Hepatic stellate cell (primary cell): ENCODE results near the gene LRRN4.

Experiments
- DNase-seq: peaks from one replicate; pipeline ENCODE4 v3.0.0; 2011; ENCODE audit warnings: low spot score

The LRRN4 gene

DNA sequence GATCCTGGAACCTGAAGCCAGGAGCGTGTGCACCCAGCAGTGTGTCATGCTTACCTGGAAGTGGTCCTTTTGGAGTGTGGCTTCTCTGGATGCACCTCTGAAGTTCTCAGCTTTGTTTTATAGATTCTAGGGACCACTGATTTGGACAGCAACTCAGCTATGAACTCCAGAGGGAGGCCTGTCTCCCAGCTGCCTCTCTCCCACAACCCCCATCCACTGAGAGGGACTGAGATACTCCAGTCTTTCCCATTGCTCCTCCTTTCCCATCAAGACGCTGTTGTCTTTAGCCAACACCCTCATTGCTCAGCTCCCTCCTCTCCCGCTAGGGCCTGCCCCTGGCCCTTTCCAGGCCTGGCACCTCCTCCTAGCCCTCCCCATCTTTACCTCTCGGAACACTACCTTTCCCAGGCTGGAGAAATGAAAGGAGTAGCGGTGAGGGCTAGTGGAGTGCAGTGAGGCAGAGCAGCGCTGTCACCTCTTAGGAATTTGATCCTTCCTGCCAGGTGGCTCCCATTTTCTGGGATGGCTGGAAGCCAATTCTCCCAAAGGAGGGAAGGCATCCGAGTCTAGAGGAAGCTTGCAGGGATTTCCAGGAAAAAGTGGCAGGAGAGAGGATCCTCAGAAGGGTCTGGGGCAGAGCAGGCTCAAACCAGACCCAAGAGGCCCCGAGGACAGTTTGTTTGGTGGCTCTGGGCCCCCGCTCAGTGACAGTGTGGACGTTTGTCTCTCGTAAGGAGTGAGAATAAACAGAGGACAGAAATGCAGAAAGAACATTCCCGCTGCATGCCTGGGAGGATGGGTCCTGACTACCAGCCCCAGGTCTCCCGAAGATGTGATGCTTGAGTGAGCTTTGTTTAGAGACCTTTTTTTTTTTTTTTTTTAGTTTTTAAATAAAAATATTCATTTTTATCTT lies at the start of gene LRRN4:
TSS of gene LRRN4 (minus strand) at position 285 of the 913 bp plus-strand sequence. CDS start 1,261 bp downstream, outside the sequence.
- DNase-seq, result no peak

DNA sequence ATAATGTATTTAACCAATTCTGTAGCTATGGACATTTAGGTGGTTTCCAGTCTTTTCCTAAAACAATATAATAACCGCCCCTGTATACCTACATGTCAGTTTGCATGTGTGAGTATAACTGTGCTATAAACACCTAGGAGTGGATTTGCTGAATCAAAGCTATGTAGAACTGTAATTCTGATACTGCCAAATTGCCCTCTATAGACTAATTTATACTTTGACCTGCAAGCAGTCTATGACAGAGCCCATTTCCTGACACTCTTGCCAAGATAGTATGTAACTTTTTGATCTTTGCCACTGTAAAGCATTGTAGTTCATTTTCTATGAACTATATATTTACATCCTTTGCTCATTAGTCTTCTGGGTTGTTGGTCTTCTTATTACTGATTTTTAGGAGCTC lies 49.4 kb upstream of the LRRN4 start:
- no peak for DNase-seq

DNA sequence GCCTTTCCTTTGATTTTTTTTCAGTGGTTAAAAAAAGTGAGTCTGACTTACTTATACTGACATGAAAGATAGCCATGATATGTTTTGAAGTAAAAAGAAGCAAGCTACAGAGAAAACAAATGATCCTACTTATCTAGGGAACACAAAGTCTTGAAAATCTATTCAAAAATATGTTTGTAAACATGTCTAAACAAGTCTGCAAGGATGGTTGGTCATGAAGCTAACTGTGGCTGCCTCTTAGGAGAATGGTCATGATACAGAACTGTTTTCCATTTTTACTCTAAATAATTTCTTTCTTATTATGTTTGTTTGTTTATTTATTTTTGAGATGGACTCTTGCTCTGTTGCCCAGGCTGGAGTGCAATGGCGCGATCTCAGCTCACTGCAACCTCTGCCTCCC lies 47.5 kb upstream of the LRRN4 start:
- DNase-seq, result no peak

DNA sequence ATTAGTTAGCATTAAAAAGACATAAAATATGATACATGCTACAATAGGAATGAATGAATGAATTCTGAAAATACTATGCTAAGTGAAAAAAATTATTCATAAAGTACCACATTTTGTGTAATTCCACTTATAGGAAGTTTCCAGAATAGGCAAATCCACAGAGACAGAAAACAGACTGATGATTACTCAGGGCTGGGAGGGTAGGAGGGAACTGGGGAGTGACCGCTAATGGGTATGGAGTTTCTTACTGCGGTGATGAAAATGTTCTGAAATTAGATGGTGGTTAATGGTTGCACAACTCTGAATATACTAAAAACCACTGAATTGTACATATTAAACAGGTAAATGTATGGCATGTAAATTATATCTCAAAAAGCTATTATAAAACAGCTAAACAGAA lies 46.4 kb upstream of the LRRN4 start:
- no peak for DNase-seq

DNA sequence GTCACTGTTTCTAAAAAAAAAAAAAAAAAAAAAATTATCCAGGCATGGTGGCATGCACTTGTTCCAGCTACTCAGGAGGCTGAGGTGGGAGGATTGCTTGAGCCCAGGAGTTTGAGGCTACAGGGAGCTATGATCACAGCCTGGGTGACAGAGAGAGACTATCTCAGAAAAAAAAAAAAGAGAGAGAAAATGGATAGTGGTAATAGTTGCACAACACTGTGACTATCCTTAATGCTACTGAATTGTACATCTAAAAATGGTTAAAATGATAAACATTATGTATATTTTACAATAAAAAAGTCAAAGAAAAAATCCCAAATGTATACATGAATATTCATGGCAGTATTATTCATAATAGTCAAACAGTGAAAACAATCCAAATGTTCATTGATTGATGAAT lies 46.0 kb upstream of the LRRN4 start:
- DNase-seq, result no peak

DNA sequence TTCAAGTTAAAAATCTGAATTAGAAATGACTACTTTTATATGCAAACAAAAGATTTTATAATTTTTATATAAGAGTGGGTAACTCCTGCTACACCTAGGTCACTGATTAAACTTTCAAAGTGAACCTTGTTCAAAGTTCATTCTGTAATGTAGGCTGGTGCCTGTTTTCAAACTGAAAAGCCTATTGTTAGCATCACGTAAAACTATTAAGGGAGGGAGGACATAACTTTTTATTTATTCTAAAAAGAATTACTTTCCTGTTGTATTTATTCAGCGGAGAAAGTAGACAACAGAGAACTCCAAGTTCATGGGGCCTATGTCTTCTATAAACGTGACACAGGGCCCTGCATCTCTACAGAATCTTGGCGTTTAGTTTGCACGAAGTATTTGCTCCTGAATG lies 41.5 kb upstream of the LRRN4 start:
- no peak for DNase-seq

DNA sequence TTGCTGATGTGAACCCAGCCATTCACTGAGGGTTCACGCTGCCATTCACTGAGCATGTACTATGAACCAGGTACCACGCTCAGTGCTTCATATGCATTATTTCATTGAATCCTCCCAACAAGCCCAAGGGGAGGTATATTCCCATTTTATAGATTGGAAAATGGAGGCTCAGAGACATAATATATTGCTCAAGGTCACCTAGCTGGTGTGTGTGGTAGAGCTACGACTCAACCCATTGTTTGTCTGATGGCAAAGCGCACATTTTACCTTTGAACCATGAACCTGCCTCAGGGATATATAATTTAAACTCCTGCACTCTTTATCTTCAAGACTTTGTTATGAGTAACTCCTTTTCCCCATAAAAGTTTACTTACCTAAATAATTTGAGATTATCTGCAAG lies 40.7 kb upstream of the LRRN4 start:
- DNase-seq, result no peak

DNA sequence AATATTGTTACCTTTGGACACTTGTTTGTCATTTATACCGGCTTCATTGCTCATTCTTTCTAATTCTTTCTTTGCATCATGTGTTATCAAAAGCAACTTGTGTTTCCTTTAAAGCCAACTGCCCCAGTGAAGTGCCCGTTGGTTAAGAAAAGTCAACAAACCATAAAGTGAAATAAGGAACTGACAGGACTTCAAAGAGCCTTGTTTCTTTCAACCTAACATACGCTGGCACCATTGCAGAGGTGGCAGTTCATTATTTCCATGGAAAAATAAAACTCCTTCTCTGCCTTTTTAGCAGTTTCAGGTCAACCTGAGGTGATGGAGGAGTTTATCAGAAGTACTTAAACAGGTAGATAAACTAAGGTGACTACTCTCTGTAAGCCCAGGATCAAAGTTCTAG lies 40.2 kb upstream of the LRRN4 start:
- no peak for DNase-seq

DNA sequence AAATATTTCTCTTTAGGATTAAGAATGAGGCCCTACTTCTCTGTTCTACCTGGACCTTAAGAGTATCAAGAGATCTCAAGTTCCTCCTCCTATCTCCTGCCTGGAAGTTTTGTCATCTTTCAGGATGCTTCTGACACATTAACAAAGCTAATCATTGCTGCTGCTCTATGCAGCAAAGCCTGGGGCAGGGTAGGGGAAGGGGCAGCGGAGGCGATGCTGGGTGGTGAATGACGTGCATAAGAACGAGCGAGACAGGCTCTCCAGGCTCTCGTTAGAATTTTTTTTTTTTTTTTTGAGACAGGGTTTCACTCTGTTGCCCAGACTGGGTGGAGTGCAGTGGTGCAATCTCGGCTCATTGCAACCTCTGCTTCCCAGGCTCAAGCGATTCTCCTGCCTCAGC lies 37.8 kb upstream of the LRRN4 start:
- no peak for DNase-seq

DNA sequence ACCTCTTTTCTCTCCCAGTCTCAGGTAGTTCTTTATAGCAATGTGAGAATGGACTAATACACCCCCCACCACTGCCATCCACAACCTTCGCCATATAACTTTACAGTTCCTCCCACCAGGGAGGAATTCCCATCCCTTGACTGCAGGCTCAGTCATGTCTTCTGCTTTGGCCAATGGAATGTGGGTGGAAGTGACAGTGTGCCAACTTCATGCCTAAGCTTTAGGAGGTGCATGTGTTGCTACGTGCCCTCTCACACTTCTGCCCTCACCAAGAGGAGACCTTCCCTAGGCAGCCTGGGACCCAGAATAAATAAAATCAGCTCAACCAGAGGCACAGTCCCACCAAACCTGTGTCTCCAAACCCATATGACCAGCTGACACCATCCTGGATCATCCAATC lies 33.0 kb upstream of the LRRN4 start:
- DNase-seq, result no peak

DNA sequence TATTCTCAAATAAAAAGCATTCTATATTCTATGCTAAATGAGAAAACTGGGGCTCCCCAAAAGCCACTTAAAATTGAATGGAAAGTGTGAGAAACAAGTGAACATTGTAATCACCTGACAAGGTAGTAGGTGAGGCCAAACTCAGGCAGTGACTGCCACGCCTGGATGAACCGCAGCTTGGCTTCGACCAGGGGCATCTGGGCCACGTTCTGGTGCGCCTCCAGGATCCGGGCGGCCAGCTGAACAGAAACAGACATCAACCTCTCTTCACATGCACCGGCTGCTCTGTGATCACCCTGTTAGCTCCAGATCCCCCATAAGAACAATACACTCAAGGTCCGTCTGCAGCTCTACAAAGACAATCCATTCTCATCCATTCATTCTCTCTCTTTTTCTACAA lies 30.1 kb upstream of the LRRN4 start:
- DNase-seq, result no peak

DNA sequence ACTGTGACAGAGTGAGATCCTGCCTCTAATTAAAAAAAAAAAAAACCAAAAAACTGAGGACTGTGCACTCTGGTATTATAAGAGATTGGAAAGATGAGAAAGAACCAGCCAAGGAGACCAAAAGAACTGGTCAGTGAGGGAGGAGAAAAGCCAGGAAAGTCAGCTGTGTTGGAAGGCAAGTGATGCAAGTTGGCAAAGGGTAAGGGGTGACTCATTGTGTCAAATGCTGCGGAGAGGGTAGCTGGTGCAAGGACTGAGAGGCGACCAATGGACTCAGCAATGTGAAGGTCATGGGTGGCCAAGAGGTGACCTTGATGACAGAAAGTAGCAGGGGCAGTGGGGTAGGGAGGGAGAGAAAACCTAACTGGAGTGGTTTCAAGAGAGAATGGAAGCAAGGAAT lies 27.4 kb upstream of the LRRN4 start:
- DNase-seq, result no peak

DNA sequence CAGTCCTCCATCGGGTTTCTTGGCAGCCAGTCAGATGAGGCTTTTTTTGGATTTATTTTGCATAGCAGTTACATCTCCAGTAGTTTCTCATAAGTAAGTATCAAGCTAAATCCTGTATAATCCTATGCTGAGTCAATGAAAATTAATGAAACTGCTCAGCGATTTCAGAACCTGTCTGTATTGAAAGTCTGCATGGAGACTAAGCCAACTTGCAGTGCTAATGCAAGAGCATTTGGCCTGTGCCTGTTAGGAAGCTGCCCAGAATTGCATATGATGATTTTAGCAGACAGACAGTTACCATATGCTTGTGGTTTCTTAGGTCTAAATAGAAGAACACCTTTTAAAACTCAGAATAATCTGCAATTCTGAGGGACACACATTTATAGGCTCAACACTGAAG lies 25.2 kb upstream of the LRRN4 start:
- DNase-seq, result no peak

DNA sequence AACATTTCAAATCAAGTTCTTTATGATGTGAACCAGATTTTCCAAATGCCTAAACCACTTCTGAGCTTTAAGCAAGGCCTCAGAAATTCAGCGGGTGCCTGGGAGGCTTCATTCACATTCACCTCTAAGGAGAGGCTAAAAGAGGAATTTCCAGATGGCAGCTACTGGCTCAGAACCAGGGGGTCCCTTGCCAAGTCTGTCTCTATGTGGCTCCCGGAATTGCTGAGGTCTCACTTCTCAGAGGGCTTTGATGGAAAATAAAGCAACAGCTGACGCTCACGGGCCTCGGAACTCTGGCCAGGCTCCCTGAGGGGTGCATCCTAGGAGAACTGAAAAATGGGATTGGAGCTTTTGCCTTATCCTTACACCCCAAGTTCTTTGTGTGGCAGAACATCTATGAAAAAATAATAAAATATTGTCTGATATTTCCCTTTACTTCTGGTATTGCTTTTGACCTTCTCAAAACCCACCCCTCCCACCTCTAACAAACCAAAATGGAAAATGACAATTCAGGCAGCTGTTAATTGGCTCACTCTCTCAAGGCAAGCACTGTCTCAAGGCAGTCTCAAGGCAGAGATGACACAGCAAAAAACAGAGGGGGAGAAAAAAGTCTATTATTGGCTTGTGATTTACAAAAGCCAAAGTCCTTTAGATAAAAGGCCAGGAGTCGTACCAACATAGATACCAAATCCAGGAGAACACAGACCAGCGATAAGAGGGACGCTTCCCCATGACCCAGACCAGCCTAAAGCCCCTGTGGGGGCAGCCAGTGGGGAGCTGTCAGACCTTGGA lies 21.8 kb upstream of the LRRN4 start:
- no peak for DNase-seq

DNA sequence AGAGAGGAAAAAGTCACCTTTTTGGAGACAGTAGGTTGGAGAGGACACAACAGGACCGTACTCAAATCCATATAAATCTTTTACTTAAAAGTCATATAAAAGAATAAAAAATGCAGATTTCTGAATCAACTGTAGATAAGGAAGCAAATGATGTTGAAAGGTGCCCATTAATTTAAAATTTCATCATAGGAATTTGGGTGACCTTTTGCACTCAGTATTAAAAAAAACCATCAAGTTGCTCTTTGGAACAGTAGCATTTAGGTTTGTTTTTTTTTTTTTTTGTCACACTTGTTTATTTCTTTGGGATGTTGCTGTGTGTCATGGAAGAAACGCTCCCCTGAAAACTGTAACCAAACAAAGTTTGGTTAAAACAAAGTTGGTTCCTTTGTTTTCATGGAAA lies 20.9 kb upstream of the LRRN4 start:
- no peak for DNase-seq

DNA sequence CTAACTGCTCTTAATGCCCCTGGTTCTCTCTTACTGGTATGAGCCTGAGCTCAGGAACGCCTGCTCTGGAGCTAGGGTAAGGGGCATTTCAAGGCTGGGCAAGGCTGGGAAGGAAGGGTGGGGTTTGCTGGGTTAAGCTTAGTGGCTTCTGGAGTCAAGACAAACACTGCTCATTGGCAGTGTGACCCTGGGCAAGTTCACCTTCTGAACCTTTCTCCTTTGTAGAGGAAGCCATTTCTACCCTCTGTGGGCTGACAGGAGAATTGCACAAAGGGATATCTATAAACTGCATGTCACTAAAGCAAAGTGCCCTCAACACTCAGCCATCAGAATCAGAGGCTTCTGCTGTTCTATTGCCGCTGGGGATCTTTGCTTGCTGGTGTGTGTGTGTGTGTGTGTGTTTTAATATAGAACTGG lies 20.3 kb upstream of the LRRN4 start:
- no peak for DNase-seq

DNA sequence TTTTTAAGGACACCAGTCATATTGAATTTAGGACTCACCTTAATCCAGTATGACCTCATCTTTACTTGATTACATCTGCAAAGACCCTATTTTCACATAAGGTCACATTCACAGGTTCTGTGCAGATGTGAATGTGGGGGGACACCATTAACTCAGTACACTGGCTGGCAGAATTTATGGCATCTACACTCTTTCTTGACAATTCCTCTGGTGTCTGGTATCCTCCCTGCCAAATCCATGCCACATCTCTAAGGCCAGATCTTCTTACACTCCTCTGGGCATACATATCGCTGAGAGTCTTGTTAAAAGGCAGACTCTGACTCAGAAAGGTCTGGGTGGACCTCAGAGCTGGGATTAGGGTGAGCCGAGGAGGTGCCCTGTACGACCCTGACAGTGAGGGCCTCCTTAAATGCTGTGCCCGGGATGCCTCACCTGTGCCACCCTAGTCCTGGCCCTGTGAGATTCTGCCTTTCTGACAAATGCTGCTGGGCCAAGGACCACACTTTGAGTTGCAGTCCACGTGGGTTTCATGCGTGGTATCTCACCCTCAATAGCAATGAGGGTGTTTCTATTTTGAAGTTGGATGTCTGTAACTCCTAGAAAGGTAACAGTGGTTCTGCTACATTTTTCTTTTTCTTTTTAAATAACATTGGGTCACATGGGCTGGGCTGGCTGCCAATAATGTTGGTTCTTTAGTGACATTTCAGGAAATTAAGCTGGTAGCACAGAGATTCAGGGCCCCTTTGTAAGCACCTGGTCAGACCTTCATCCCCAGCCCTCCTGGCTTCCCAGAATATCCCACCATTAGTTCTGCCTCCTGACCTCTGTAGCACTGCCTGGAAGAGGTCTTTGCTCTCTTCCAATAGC lies 17.2 kb upstream of the LRRN4 start:
- no peak for DNase-seq

DNA sequence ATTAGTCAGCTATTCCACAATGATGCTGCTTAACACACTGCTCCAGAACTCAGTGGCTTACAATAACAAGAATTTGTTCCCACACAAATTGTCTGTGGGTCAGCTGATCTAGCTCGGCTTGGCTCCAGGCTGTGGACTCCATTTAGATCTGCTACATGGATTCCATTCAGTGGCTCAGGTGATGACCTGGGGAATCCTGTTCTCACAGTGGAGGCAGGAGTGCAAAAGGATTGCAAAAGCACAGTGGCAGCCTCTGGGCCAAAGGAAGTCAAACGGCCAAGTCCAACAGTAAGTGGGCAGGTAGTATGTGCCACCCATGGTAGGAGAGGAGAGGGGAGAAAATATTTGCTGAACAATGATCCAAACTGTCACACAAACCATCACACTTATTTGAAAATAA lies 15.8 kb upstream of the LRRN4 start:
- DNase-seq, result no peak

DNA sequence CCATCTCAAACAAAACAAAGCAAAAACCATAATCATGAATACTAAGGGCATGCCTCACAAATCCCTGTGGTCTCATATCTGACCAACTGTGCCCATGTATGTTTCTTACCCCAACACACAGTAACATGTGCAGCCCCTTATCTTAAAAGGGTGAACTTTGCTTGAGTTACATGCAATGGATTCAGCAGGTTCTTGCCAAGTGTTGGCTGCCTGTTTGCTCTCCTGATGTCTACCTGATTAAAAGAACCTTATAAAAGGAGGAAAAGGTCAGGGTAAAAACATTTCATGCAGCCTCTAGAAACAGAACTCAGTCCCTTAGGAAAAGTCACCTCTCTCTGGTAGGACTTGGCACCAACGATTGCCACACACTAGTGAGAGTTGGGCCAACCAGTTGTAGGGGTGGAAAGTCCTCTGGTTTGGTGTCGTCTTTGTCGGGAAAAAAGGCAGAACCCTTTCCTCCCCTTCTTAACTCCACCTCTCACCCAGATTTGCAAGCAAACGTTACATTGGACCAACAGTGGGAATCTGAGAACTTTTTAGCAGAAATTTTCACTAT lies 14.0 kb upstream of the LRRN4 start:
- no peak for DNase-seq

DNA sequence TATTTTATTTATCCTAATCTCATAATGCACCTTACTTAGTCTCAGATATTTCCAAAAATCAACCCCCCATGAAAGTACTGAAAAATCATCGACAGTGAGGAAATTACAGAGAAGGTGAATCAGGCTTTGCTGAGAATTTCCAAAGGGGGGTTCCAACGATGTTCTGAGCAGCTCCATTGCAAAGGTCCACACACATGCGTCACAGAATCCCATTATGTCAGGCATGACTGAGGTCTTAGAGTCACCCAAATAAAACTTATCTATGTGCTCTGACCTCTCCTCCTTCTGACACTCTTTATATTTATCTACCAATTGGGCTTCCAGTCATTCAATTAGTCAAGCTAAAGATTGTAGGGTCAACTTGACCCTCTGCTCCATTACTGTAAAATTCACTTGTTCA lies 12.7 kb upstream of the LRRN4 start:
- DNase-seq, result no peak

DNA sequence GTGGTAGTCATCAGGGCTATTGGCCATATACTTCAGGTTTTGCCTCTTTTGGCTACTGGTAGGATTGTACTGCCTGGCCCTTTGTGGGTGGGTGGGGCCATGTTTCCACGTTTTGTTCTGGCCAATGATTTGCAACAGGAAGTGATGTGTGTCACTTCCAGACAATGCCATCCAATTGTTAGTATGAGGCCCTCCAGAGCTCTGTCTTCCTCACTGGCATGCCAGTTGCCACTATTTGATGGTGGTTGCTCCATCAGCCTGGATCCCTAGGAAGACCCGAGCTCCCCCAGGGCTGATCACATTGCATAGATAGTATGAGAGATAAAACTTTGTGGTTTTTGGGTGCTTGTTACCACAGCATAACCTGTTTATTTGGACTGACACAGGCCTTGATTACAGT lies 7.7 kb upstream of the LRRN4 start:
- no peak for DNase-seq

DNA sequence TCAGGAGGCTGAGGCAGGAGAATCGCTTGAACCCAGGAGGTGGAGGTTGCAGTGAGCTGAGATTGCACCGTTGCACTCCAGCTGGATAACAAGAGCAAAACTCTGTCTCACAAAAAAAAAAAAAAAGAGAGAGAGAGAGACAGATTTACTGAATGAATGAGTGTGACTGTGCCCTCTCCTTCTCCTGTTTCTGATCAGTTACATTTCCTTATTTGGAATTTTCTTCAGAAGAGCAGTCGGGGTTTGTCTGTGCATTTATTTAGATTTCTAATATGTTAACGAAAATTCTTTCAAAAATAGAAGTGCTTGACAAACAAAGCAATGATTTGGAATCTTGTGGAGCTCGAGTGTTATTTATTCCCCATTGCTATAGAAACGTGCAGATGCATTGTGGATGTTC lies 6.4 kb upstream of the LRRN4 start:
- DNase-seq, result no peak
